Keratinocyte (primary cell): ENCODE data around the gene UNK.

ENCODE experiments used
- CTCF ChIP-seq, 3 experiments: IDR thresholded peaks in 1 of 3; conservative IDR thresholded peaks in 1 of 3; optimal IDR thresholded peaks in 1 of 3; 2 replicates in 2 of 3; 3 replicates in 1 of 3; pipeline versions ENCODE3 to v1.5.1; 2011; ENCODE audit warnings: low read length in 3 of 3, mild to moderate bottlenecking in 3 of 3, moderate library complexity in 2 of 3, control low read depth in 1 of 3, inconsistent platforms in 1 of 3; ENCODE audit not compliant: insufficient read depth in 2 of 3; ENCODE audit errors: extremely low read depth in 1 of 3
- EZH2 ChIP-seq: IDR thresholded peaks from one replicate; pipeline ENCODE4 v1.6.1; 2012; ENCODE audit warnings: inconsistent platforms, mild to moderate bottlenecking, low read length, moderate library complexity

GRCh38 chr17:75783803-75784472, 668 bp upstream of the UNK start:
- TF ChIP-seq CTCF (optimal IDR thresholded peaks at IDR 0.05 in 1 of 3, IDR thresholded peaks at IDR 0.05 in 1 of 3, conservative IDR thresholded peaks at IDR 0.05 in 1 of 3; ENCODE audit: extremely low read depth in 1 of 3, insufficient read depth in 2 of 3, low read length in 3 of 3) (no peak), EZH2 (no peak)
